NCI-H2081 (cell line): ENCODE data around the gene KSR1.

Experiments
- DNase-seq, 2 experiments: peaks; one replicate each; lab custom pipeline; 2025; lab: John Stamatoyannopoulos, UW

Gene KSR1

DNA sequence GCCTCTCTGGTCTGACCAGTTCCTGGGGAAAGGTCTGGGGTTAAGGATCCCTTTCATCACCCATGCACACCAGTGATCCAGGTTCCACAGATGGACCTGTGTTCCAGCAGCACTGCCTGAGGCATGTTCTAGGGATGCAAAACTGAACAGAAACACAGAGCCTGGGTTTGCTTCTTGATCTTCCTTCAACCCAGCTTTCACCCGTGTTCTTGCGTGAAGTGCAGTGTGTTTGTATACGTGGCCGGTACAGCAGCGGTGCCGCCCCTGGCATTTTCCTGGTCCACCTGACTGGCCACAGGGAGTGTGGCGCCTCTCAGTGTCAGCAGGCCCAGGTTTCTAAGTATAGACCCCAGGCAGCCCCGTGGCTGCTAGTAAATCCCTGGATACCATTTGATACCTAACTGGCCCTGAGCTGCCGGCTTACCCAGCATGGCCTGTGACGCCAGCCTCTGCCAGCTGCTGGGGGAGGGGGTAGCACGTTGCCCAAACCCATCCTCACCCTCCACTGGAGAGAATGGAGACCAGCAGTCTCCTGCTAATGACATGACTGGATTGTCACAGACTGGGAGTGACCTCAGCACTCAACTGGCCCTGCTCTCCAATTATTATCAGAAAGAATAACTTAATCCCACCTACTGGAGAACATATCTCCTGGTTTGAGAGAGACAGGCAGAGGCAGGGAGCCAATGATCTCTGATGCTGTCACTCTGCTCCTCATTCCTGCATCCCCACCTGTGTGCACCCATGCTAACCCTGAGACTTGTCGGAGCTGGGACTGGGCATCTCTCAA is 115.5 kb downstream of the KSR1 start:
- DNase-seq: no peak

- no peak for DNase-seq
Observed at GRCh38 chr17:27572665-27573064, 116.4 kb downstream of the KSR1 start.

- no peak for DNase-seq
Observed at GRCh38 chr17:27573548-27573947, 117.3 kb downstream of the KSR1 start.

DNA sequence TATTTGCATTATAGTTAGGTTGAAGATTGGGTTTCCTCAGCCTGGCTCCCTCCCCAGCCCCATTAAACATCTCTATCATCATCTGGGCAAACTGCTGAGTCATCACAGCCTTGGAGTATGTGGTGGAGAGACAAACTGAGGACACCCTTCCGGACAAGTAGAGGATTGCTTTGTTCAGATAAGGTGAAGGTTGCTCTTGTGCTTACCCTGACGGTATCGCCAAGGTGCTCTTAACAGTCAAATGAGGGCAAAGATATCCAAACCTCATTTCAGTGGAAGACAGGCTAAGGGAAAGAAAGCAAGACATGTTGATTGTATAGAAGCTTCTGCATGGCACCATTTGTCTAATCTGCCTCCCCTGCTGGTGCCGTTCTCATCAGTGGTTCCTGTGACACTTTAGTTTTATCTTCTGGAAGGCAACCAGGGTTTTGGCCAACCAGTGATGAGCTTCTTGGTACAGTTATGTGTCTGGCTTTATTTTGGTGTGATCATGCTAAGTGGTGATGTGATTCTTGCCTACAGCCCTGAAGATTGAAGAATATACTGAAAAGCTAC is 117.8 kb downstream of the KSR1 start:
- no peak for DNase-seq

GRCh38 chr17:27575096-27575911 is 119.1 kb downstream of the KSR1 start:
- no peak for DNase-seq

- no peak for DNase-seq
Observed at GRCh38 chr17:27575912-27576252, 119.6 kb downstream of the KSR1 start.

- no peak for DNase-seq
Observed at GRCh38 chr17:27576477-27577083, 120.3 kb downstream of the KSR1 start.

GRCh38 chr17:27577121-27577761 is 121.0 kb downstream of the KSR1 start:
- no peak for DNase-seq

DNA sequence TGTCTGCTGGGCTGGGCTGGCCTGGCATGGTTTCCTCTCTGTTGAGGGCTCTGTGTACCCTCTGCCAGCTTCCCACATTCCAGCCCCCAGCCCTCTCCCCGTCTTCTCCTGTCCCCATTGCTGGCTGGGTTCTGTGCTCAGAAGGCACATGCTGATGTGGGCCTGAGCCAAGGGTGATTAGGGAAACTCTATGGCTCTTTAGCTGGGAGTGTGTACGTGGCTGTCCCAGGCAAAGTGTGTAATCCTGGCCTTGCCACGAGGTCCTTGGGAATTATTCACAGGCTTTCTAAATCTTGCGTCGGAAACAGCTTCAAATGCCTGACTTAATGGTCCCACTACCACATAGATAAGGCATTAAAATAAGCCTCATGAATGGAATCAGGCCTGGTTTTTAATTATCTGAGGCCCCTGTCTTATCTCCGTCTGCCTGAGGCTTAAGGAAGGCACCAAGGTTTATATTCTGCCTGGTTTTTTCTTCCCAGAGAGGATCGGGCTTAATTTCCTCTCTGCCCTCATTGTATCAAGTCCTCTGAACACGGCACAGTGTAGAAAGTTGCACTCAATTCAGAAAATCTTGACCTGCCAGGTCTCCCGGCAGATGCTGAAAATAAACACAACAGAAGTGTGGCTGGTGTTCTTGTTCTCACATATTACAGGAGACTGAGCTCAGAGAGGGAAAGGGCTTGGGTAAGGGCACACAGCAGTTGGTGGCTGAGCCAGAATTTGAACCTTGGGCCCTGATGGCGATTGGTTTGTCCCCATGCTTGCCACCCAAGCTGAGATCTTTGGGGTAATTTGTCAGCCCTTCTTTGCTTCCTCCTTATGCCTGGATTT is 121.9 kb downstream of the KSR1 start:
- no peak for DNase-seq

GRCh38 chr17:27578718-27579085 is 122.5 kb downstream of the KSR1 start:
- DNase-seq: no peak

DNA sequence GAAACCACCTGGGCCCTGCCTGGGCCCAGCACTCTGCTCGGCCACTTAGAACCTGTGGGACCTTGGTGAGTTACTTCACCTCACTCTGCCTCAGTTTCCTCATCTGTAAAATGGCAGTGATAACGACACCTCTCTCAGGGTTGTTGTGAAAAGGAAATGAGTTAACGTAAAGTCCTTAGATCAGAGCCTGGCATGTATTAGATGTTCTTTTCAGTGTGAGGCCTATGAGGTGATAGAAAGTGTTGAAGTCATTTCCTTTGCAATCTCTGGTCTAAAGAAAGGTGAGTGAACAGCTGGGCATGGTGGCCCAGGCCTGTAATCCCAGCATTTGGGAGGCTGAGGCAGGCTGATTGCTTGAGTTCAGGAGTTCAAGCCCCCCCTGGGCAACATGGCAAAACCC is 123.1 kb downstream of the KSR1 start:
- no peak for DNase-seq

- no peak for DNase-seq
Observed at GRCh38 chr17:27579897-27580321, 123.7 kb downstream of the KSR1 start.

- no peak for DNase-seq
Observed at GRCh38 chr17:27581016-27581415, 124.8 kb downstream of the KSR1 start.

DNA sequence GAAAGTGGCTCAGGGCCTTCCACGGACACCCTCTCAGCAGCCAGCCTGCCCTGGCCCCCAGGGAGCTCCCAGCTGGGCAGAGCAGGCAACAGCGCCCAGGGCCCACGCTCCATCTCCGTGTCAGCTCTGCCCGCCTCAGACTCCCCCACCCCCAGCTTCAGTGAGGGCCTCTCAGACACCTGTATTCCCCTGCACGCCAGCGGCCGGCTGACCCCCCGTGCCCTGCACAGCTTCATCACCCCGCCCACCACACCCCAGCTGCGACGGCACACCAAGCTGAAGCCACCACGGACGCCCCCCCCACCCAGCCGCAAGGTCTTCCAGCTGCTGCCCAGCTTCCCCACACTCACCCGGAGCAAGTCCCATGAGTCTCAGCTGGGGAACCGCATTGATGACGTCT is 126.4 kb downstream of the KSR1 start:
- DNase-seq: no peak

DNA sequence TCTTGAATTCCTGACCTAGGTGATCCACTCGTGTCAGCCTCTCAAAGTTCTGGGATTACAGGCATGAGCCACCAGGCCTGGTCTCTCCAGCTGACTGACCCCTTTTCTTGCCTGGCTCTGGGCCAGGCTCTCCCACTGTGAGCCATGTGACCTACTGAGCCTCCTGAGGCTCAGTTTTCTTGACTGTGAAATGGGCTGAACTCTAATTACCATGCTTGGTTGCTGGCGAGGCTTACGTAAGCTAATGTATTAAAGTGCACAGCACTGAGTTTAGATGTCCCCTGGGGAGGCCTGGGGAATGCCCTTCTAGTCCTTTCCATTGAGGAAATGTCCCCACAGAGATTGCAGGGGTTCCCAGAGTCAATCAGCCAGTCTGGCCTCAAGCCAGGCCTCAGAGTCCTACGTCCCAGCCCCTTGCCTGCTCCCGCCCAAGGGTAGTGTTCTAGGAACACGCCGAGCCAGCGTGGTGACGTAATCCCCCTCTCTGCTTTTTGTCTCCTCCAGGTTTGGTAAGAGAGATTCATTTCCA is 129.0 kb downstream of the KSR1 start:
- no peak for DNase-seq

DNA sequence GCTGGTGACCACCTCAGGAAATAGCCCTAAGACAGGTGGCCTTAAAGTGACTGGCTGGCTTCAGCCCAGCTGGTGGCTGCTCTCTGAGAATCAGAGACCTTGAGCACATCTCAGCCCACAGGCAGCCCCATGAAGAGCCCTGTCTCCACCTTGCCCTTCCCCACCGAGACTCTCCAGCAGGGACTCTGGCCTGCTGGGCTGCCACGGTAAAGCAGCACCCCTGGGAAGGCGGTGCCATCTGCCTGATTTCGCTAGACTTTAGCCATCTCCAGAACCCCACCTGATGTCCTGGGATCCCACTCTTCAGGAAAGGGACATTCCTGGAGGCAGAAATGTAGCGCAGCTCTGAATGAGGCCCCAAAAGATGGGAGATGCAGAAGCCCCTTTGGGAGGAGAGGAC is 129.5 kb downstream of the KSR1 start:
- no peak for DNase-seq

- no peak for DNase-seq
Observed at GRCh38 chr17:27586203-27586721, 130.0 kb downstream of the KSR1 start.

DNA sequence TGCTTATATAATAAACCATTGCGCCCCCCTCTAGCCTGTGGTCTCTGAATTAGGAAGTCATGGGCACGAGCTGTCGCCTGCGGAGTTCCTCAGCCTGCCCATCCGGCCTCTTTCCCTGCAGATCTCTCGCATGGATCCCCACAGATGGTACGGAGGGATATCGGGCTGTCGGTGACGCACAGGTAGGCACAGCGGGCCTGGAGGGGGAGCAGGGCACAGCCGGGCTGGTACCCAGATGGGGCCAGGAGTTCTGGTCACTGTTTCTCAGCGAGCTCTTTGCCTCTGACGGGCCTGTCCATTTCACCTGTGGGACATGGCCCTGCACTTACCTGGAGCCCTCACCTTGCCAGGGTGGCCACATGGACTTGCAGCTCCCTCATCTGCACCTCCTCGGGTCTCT is 132.1 kb downstream of the KSR1 start:
- no peak for DNase-seq

DNA sequence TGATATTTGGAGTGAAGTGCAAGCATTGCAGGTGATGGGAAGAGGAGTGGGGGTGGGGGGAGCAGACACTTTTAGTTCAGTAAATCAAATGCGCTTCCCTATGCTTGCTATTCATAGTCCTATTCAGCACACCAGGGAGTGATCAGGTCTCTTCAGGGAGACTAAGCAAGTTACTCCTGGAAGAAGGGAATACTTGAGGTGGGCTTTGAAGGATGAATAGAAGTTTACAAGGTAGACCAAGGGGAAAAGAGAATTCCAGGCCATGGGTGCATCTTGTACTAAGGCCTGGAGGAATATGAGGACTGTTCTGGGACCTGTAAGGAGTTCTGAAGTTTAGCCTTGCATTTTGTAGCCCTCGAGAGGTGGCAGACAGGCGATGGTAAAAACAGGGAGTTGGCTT is 134.6 kb downstream of the KSR1 start:
- DNase-seq: no peak

DNA sequence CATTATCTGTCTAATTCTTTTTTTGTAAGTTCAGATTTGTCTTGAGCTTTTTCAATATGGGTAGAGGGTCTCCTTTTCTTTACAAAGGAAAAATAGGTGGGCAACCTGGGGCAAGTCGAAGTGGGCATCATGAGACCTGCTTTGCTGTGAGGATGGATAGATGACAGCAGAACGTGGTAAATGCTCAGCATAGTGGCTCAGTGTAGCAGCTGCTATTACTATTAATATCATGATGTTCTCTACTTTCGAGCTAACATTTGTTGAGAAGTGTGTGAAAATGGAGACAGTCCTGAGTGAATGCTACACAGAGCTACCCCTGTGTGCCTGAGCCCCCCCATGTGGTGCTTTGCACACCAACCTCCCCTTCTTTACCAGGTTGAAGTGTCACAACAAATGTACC is 135.7 kb downstream of the KSR1 start:
- no peak for DNase-seq
